ENCODE data around the gene PALB2.

Gene PALB2

GRCh38 chr16:23563186-23563585 is 77.9 kb downstream of the PALB2 start:
- Histone ChIP-seq H4K20me1 (ENCODE audit: insufficient read depth, low read length) (no peaks in the 10 kb centered on the region), H2AFZ (ENCODE audit: low read depth, low read length) (no peak overlapping the region)
- TF ChIP-seq EZH2phosphoT487 (IDR thresholded peaks at IDR 0.05; ENCODE audit: low read depth) (no peak), CTCF (IDR thresholded peaks at IDR 0.05; ENCODE audit: low read depth, low read length) (no peak)

GRCh38 chr16:23562505-23562904 is 78.6 kb downstream of the PALB2 start:
- TF ChIP-seq CTCF (IDR thresholded peaks at IDR 0.05; ENCODE audit: low read depth, low read length) (no peak), EZH2phosphoT487 (IDR thresholded peaks at IDR 0.05; ENCODE audit: low read depth) (no peak)
- peaks cover 60% of the 10 kb centered on the region for H3K36me3 ChIP-seq (replicated peaks; ENCODE audit: low read depth, low read length)
- no peak overlapping the region for H3K4me3 ChIP-seq (ENCODE audit: low read length)
- H3K4me1 ChIP-seq (ENCODE audit: low read length): peaks cover 10% of the 10 kb centered on the region
- H3K4me2 ChIP-seq (ENCODE audit: low read length): no peak overlapping the region
- H3K79me2 ChIP-seq (ENCODE audit: low read length): peaks cover 42% of the 10 kb centered on the region
- H4K20me1 ChIP-seq (ENCODE audit: insufficient read depth, low read length): no peaks in the 10 kb centered on the region
- no peak overlapping the region for H3K27ac ChIP-seq (ENCODE audit: low read length)
- no peak overlapping the region for H3K9ac ChIP-seq (ENCODE audit: low read length)
- H2AFZ ChIP-seq (ENCODE audit: low read depth, low read length): no peak overlapping the region
- H3K27me3 ChIP-seq (ENCODE audit: low read depth, low read length): no peaks in the 10 kb centered on the region
- no peaks in the 10 kb centered on the region for H3K9me3 ChIP-seq (ENCODE audit: insufficient read depth, low read length)

More at GRCh38 chr16:23563186-23563585, 77.9 kb downstream of the PALB2 start:
- Histone ChIP-seq H3K4me2 (ENCODE audit: low read length) (no peak overlapping the region), H3K4me3 (ENCODE audit: low read length) (no peak overlapping the region), H3K4me1 (ENCODE audit: low read length) (peaks cover 10% of the 10 kb centered on the region), H3K27ac (ENCODE audit: low read length) (no peak overlapping the region), H3K79me2 (ENCODE audit: low read length) (peaks cover 35% of the 10 kb centered on the region), H3K9me3 (ENCODE audit: insufficient read depth, low read length) (no peaks in the 10 kb centered on the region), H3K9ac (ENCODE audit: low read length) (no peak overlapping the region), H3K36me3 (replicated peaks; ENCODE audit: low read depth, low read length) (peaks cover 65% of the 10 kb centered on the region), H3K27me3 (ENCODE audit: low read depth, low read length) (no peaks in the 10 kb centered on the region)

DNA sequence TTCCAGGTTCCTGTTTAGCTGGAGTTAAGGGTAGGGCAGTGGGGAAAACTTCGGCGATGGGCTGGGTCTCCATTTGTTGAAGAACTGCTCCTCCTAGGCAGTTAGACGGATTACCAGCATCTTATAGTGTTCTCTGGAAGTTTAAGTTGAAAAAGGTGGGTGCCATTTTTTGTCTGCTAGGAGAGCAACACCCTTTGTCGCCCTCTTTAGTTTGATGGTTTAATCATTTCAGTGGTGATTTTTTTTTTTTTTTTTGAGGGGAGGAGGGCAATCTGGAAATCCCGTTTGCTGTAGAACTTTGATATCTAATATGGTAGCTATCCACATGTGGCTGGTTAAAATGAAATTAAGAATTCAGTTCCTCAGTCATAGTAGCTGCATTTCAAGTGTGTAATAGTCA is 79.5 kb downstream of the PALB2 start:
- Histone ChIP-seq H3K4me2 (ENCODE audit: low read length) (no peak overlapping the region), H3K36me3 (replicated peaks; ENCODE audit: low read depth, low read length) (peaks cover 52% of the 10 kb centered on the region), H3K4me3 (ENCODE audit: low read length) (no peak overlapping the region)

More for the DNA sequence above, 79.5 kb downstream of the PALB2 start:
- H3K27ac ChIP-seq (ENCODE audit: low read length): no peak overlapping the region
- TF ChIP-seq EZH2phosphoT487 (IDR thresholded peaks at IDR 0.05; ENCODE audit: low read depth) (no peak), CTCF (IDR thresholded peaks at IDR 0.05; ENCODE audit: low read depth, low read length) (no peak; the same call in 1 of the 2 replicates)
- H3K4me1 ChIP-seq (ENCODE audit: low read length): peaks cover 10% of the 10 kb centered on the region
- H2AFZ ChIP-seq (ENCODE audit: low read depth, low read length): no peak overlapping the region
- peaks cover 46% of the 10 kb centered on the region for H3K79me2 ChIP-seq (ENCODE audit: low read length)
- H3K27me3 ChIP-seq (ENCODE audit: low read depth, low read length): no peaks in the 10 kb centered on the region
- no peaks in the 10 kb centered on the region for H3K9me3 ChIP-seq (ENCODE audit: insufficient read depth, low read length)
- H3K9ac ChIP-seq (ENCODE audit: low read length): no peak overlapping the region
- no peaks in the 10 kb centered on the region for H4K20me1 ChIP-seq (ENCODE audit: insufficient read depth, low read length)

Measured in OCI-LY3 (cell line).